Activated T-cell treated with anti-CD3 and anti-CD28 coated beads, Interleukin-2, amount 50 U/mL, for 1 hour (primary cell): ENCODE data around the gene PTPMT1.

ENCODE experiments used
- DNase-seq: peaks from one replicate; pipeline ENCODE4 v3.0.0-alpha.2; 2020

Gene PTPMT1

DNA sequence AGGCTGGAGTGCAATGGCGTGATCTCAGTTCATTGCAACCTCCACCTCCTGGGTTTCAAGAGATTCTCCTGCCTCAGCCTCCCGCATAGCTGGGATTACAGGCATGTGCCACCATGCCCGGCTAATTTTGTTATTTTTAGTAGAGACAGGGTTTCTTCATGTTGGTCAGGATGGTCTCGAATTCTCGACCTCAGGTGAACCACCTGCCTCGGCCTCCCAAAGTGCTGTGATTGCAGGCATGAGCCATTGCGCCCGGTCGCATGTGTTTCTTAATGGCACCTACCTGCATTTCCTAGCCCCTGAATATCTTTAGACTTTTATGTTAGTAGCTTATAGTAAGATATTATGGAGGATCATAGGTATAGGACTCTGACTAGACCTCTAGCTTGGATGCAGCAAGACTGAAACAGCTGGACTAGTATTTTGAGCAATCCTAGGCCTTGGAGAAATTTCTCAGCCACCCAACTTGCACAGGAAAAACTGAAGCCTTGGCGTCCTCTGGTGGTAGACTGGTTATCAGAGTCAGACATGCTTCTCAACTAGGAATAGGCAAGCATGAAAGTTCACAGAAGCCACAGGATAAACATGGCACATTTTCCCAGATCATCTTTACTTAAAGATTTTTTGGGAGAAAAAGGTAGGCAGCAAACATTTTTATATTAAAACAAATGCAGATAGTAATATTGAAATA is 51.5 kb downstream of the PTPMT1 start:
- no peak for DNase-seq

- no peak for DNase-seq
These were observed 52.0 kb downstream of the PTPMT1 start for GRCh38 chr11:47617417-47617809.

DNA sequence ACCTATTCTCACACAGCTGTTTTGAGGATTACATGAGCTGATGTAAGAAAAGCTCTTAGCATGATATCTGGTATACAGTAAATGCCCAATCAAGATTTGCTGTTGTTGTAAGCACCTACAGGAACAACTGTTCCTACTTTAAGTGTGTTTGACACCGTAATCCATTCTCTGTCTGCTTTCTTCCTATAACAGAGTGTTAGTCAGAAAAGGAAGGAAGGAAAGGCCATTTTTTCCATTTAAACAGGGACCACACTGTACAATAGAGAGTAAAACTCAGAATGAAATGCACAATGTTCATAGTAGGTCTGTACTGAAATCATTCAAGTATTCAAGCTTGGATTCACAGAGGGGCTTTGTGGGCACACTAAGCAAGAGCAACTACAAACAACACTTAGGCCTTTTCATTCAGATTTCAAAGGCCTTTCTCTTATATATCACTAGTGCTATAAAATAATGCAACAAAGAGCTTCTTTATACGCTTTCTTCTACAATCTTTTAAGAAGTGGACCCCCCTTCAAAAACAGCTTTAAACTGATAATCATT is 55.5 kb downstream of the PTPMT1 start:
- no peak for DNase-seq
